A549 (cell line): Measurements from ENCODE around the gene ZNRF3.

Source experiments
- BHLHE40 ChIP-seq: IDR thresholded peaks from 2 replicates; pipeline ENCODE4 v1.6.1; 2012; ENCODE audit warnings: low read depth, low read length, inconsistent platforms
- CTCF ChIP-seq: fragments of >200 bp; sonication (Bioruptor Twin); formaldehyde crosslinking; IDR thresholded peaks from 3 replicates; pipeline ENCODE4 v1.5.1; 2016
- EP300 ChIP-seq, 2 experiments: fragments of >200 bp; sonication (Bioruptor Twin); formaldehyde crosslinking; IDR thresholded peaks; 2 replicates in 1 of 2; 3 replicates in 1 of 2; pipeline ENCODE4 v1.6.1; 2016 to 2017
- FOXS1 ChIP-seq: fragments of 250-450 bp; sonication (Bioruptor Pico); IDR thresholded peaks from 2 replicates; pipeline ENCODE4 v1.5.0; 2020; ENCODE audit warnings: mild to moderate bottlenecking, moderate library complexity
- MAFK ChIP-seq: fragments of 450-650 bp; IDR thresholded peaks from 2 replicates; pipeline ENCODE4 v1.6.1; 2014; ENCODE audit not compliant: partially characterized antibody
- MAZ ChIP-seq: fragments of 150-350 bp; IDR thresholded peaks from 2 replicates; pipeline ENCODE4 v1.6.1; 2014; ENCODE audit warnings: antibody characterized with exemption, low read depth, low read length, borderline replicate concordance
- POLR2A ChIP-seq: IDR thresholded peaks from 2 replicates; pipeline ENCODE4 v1.6.1; 2012; ENCODE audit warnings: mild to moderate bottlenecking, low read length
- RCOR1 ChIP-seq: fragments of 150-350 bp; IDR thresholded peaks from 2 replicates; pipeline ENCODE4 v1.6.1; 2014; ENCODE audit warnings: antibody characterized with exemption, low read length, low read depth
- SMC3 ChIP-seq: fragments of >200 bp; sonication (Bioruptor Twin); formaldehyde crosslinking; IDR thresholded peaks from 3 replicates; pipeline ENCODE4 v1.6.1; 2018; ENCODE audit warnings: inconsistent platforms

DNA sequence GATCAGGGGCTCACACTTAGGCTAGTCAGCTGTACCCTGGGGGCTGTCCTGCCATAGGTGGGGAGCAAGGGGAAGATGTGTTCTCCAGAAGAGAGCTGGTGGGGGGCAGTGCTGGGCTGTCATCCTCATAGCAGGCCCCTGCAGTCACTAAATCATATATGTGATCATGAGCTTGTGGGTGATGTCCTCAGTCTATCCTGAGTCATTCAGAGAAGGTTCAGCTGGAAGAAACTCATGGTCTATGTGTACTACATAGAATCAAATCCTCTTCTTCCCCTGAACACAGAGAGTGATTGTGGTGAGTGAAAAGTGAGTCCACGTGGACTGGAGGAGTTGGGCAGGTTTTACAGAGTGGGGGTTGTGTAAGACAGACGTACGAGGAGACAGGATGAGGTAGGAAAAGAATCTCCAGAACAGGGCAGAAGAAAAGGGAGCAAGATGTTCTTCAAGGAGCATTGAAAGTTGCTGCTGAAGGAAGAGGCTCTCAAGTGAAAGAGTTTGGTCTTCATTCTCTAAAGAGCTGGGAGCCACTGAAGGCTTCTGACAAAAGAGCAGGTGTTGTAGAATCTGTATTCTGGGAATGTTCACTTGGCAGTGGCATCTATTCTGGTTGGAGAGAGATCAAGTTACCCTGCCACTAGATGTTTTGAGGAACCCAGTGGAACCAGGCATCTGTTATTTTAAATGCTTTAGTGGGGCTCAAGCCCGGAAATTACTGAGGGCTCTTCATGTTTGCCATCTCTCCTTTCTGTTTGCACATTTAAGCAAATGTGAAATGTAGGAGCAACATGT, 109.4 kb downstream of the ZNRF3 start:
- TF ChIP-seq SMC3 = no peak
- TF ChIP-seq MAFK = no peak
- no peak for TF ChIP-seq CTCF
- TF ChIP-seq MAZ = no peak
- TF ChIP-seq BHLHE40 = no peak
- no peak for TF ChIP-seq FOXS1
- no peak for TF ChIP-seq POLR2A
- no peak for TF ChIP-seq RCOR1
- no peak for TF ChIP-seq EP300 (IDR thresholded peaks at IDR 0.05)
